GM12878 (cell line): ENCODE results near the gene CCM2. TPM values are rescaled to one million over a fixed set of nuclear protein-coding genes. Genes with fewer than 3 reads are reported as not detected.
A peak's percentile ranks its signal among the peaks of the same experiment; 100 is the strongest.

ENCODE experiments used
- ATAC-seq: fragments of 200-7000 bp; cut with Tn5 transposase; 3 replicates; pipeline ENCODE4 v1.9.1; 2020; ENCODE audit warnings: mild to moderate bottlenecking, moderate library complexity
- BruUV-seq: library from RNA; stranded (reverse); fragments of 400-500 nt; replicated peaks from 2 replicates; lab custom pipeline; 2021; lab: Mats Ljungman, UMichigan
- CTCF ChIA-PET: fragments of 300-600 bp; sonication (Branson Sonifier 250); formaldehyde crosslinking; extraction: SDS; loops from one replicate; lab custom pipeline; 2021; ENCODE audit warnings: inconsistent platforms; lab: Yijun Ruan, JAX
- POLR2A ChIA-PET: fragments of 350-600 bp; formaldehyde crosslinking; extraction: SDS; loops from one replicate; lab custom pipeline; 2021; ENCODE audit warnings: inconsistent platforms; lab: Charles Lee
- RAD21 ChIA-PET: fragments of 300-600 bp; sonication (Branson Sonifier 250); formaldehyde crosslinking; loops from one replicate; lab custom pipeline; 2023; ENCODE audit warnings: antibody characterized with exemption; ENCODE audit not compliant: unreplicated experiment; lab: Charles Lee
- SMC1A ChIA-PET: fragments of 300-600 bp; sonication (Branson Sonifier 250); formaldehyde crosslinking; loops from one replicate; lab custom pipeline; 2023; ENCODE audit not compliant: unreplicated experiment, uncharacterized antibody; lab: Charles Lee
- DNase-seq: peaks from one replicate; pipeline ENCODE4 v3.0.0-alpha.2; 2011; ENCODE audit warnings: low read depth, low spot score
- FAIRE-seq: peaks from 3 replicates; lab custom pipeline; 2011; peaks lifted over from hg19 to GRCh38; lab: Jason Lieb, UNC
- H2AFZ ChIP-seq: 2 replicates; pipeline ENCODE4 v1.6.0; 2011; ENCODE audit warnings: low read depth, low read length, control low read depth; ENCODE audit not compliant: control insufficient read depth
- H3K27ac ChIP-seq: 2 replicates; pipeline ENCODE4 v1.5.1; 2011; ENCODE audit warnings: control low read depth; ENCODE audit not compliant: control insufficient read depth, insufficient read depth
- H3K27me3 ChIP-seq, 2 experiments: replicated peaks in 1 of 2; 2 replicates each; pipeline versions ENCODE4 v1.6.0 to v1.6.1; 2011; ENCODE audit warnings: low read length in 1 of 2; ENCODE audit not compliant: control insufficient read depth in 2 of 2, insufficient read depth in 2 of 2
- H3K36me3 ChIP-seq, 2 experiments: 2 replicates each; pipeline ENCODE4 v1.5.1; 2011; ENCODE audit warnings: low read length in 1 of 2; ENCODE audit not compliant: control insufficient read depth in 2 of 2, insufficient read depth in 2 of 2
- H3K4me1 ChIP-seq: 2 replicates; pipeline ENCODE4 v1.6.1; 2011; ENCODE audit warnings: mild to moderate bottlenecking, low read length, moderate library complexity, mixed read lengths; ENCODE audit not compliant: control insufficient read depth, insufficient read depth
- H3K4me2 ChIP-seq: 2 replicates; pipeline ENCODE4 v1.6.0; 2011; ENCODE audit warnings: control low read depth; ENCODE audit not compliant: control insufficient read depth, insufficient read depth
- H3K4me3 ChIP-seq: fragments of 200-600 bp; sonication (generic); 2 replicates; pipeline ENCODE4 v1.5.1; 2016
- H3K79me2 ChIP-seq: 2 replicates; pipeline ENCODE4 v1.6.0; 2011; ENCODE audit warnings: low read length; ENCODE audit not compliant: control insufficient read depth, insufficient read depth
- H3K9ac ChIP-seq: 2 replicates; pipeline ENCODE4 v1.8.0; 2011; ENCODE audit warnings: low read length, control low read depth, mixed read lengths; ENCODE audit not compliant: control insufficient read depth, insufficient read depth
- H3K9me3 ChIP-seq: replicated peaks from 3 replicates; pipeline ENCODE4 v1.5.1; 2011; ENCODE audit warnings: mild to moderate bottlenecking, low read length; ENCODE audit not compliant: control insufficient read depth, insufficient read depth
- H4K20me1 ChIP-seq: 2 replicates; pipeline ENCODE4 v1.6.0; 2011; ENCODE audit not compliant: control insufficient read depth, insufficient read depth
- ATF7 ChIP-seq: fragments of 450-650 bp; IDR thresholded peaks from 2 replicates; pipeline ENCODE4 v1.6.1; 2016; ENCODE audit warnings: low read depth, mild to moderate bottlenecking
- BCL3 ChIP-seq: IDR thresholded peaks from 2 replicates; pipeline ENCODE4 v1.6.1; 2011; ENCODE audit warnings: borderline replicate concordance, low read depth, mild to moderate bottlenecking, moderate library complexity, low read length; ENCODE audit not compliant: insufficient read depth, poor library complexity, severe bottlenecking
- BCLAF1 ChIP-seq: fragments of 450-650 bp; IDR thresholded peaks from 2 replicates; pipeline ENCODE4 v1.6.1; 2017; ENCODE audit warnings: antibody characterized with exemption, mild to moderate bottlenecking, moderate library complexity
- DPF2 ChIP-seq: fragments of 450-650 bp; IDR thresholded peaks from 2 replicates; pipeline ENCODE4 v1.6.1; 2017; ENCODE audit warnings: mild to moderate bottlenecking
- KLF5 ChIP-seq: fragments of 450-650 bp; IDR thresholded peaks from 2 replicates; pipeline ENCODE4 v1.6.1; 2014; ENCODE audit warnings: mild to moderate bottlenecking; ENCODE audit not compliant: partially characterized antibody
- NFIC ChIP-seq: IDR thresholded peaks from 2 replicates; pipeline ENCODE4 v1.6.1; 2012; ENCODE audit warnings: low read depth, mild to moderate bottlenecking, inconsistent platforms, low read length, moderate library complexity
- POLR2A ChIP-seq: IDR thresholded peaks from 2 replicates; pipeline ENCODE4 v1.6.1; 2011; ENCODE audit warnings: low read depth, mild to moderate bottlenecking, low read length
- RB1 ChIP-seq: fragments of 450-650 bp; formaldehyde crosslinking; IDR thresholded peaks from 2 replicates; pipeline ENCODE4 v1.6.1; 2017; ENCODE audit warnings: mild to moderate bottlenecking, borderline replicate concordance
- RUNX3 ChIP-seq: IDR thresholded peaks from 2 replicates; pipeline ENCODE4 v1.6.1; 2012; ENCODE audit warnings: low read length, inconsistent platforms
- SREBF2 ChIP-seq: IDR thresholded peaks from 2 replicates; pipeline ENCODE4 v1.6.1; 2012; ENCODE audit warnings: mild to moderate bottlenecking, low read length
- ZBED1 ChIP-seq: IDR thresholded peaks from 2 replicates; pipeline ENCODE4 v1.6.1; 2016; ENCODE audit warnings: borderline replicate concordance
- WGBS: methylation state at CpG from one replicate; pipeline ENCODE4 v1.1.6; 2016; ENCODE audit warnings: low lambda C conversion rate; ENCODE audit not compliant: insufficient replicate concordance, insufficient coverage; ENCODE audit errors: missing lambda C conversion rate; 5-methylcytosine and 5-hydroxymethylcytosine counted together
- in situ Hi-C: fragments of 300-500 bp; cut with MboI; formaldehyde crosslinking; loops from 9 replicates; pipeline ENCODE4 v1.14.3; 2018; ENCODE audit warnings: mixed read lengths
- intact Hi-C: fragments of 100-400 bp; cut with micrococcal nuclease; formaldehyde crosslinking; loops from one replicate; pipeline ENCODE4 v1.14.2; 2022; ENCODE audit not compliant: unreplicated experiment
- polyA plus RNA-seq, 11 experiments: library from polyadenylated mRNA; depleted of rRNA in 4 of 11; unstranded in 6 of 11; stranded (reverse) in 5 of 11; fragments of >200 nt; fragmentation: Nextera tagmentation in 4 of 11; fragmentation: Illumina TruSeq in 1 of 11; extraction: Ambion mirVana in 4 of 11; extraction: Trizol in 1 of 11; gene quantifications; 1 replicate in 1 of 11; 2 replicates in 10 of 11; pipeline versions ENCODE4 v1.2.1 to v1.2.3, GENCODE V29; 2011 to 2016; ENCODE audit warnings: inconsistent platforms in 2 of 11, missing spikeins in 2 of 11, low read depth in 1 of 11
- total RNA-seq, 4 experiments: library from RNA; depleted of rRNA in 3 of 4; stranded (reverse); fragments of >200 nt in 3 of 4; fragmentation: Illumina TruSeq in 1 of 4; extraction: Trizol in 1 of 4; gene quantifications; 2 replicates each; pipeline versions ENCODE4 v1.2.1 to v1.2.3, GENCODE V29; 2013 to 2021
- TF ChIP-seq, protein P1 (sequence below): fragments of 450-650 bp; IDR thresholded peaks from 2 replicates; pipeline ENCODE4 v1.6.1; 2018; ENCODE audit warnings: borderline replicate concordance, mild to moderate bottlenecking; ENCODE audit not compliant: partially characterized antibody
- TF ChIP-seq, protein P2 (sequence below): IDR thresholded peaks from 2 replicates; pipeline ENCODE4 v1.6.1; 2011; ENCODE audit warnings: low read depth, low read length, improper control_type of control experiment, borderline replicate concordance
- TF ChIP-seq, protein P3 (sequence below): fragments of 450-650 bp; IDR thresholded peaks from 2 replicates; pipeline ENCODE4 v1.6.1; 2017; ENCODE audit warnings: low read depth, mild to moderate bottlenecking, moderate library complexity
- TF ChIP-seq, protein P4 (sequence below): fragments of 450-650 bp; IDR thresholded peaks from 2 replicates; pipeline ENCODE4 v1.6.1; 2016; ENCODE audit warnings: mild to moderate bottlenecking

Gene CCM2
- total and polyA plus RNA-seq, 10 of the 15 experiments (the other 5 are each of a cell fraction or from before 2014, with no cell fraction given), result 1.00 to 82.3 (median 48.7) TPM

GRCh38 chr7:45107356-45107755 is 107.4 kb downstream of the CCM2 start:
- peaks cover 6% of the 10 kb centered on the region for H4K20me1 ChIP-seq
- ATAC-seq, result no peak
- H2AFZ ChIP-seq, result no peak overlapping the region
- peaks cover 51% of the 10 kb centered on the region for H3K79me2 ChIP-seq
- in situ Hi-C loops (no loop called here), intact Hi-C loops (no loop called here)
- WGBS, result 80% methylated on average over 3 of the region's 3 CpGs
- SMC1A ChIA-PET, result interaction anchor here (1.1 kb wide), 1 partner anchor 105 kb away, joined by 3 read pairs; no protein-coding TSS in a partner anchor
- no peaks in the 10 kb centered on the region for H3K9me3 ChIP-seq
- RAD21 ChIA-PET, result no interaction called here
- no peaks in the 10 kb centered on the region for H3K27me3 ChIP-seq
- FAIRE-seq, result no peak
- H3K4me3 ChIP-seq, result peak overlapping the region; percentile 45; the same call in 1 of the 2 replicates
- no peak for DNase-seq
- H3K4me2 ChIP-seq, result peak overlapping the region; percentile 53; the same call in 1 of the 2 replicates
- H3K4me1 ChIP-seq, result peaks cover 7% of the 10 kb centered on the region
- no peak overlapping the region for H3K9ac ChIP-seq
- H3K27ac ChIP-seq, result no peak overlapping the region
- H3K36me3 ChIP-seq, result peaks cover 39 to 47% of the 10 kb centered on the region in 2 experiments
- CTCF ChIA-PET, result no interaction called here
- POLR2A ChIA-PET, result no interaction called here
- BruUV-seq, result no TSS peak
- TF ChIP-seq ATF7, result no peak
- TF ChIP-seq, protein P1, sequence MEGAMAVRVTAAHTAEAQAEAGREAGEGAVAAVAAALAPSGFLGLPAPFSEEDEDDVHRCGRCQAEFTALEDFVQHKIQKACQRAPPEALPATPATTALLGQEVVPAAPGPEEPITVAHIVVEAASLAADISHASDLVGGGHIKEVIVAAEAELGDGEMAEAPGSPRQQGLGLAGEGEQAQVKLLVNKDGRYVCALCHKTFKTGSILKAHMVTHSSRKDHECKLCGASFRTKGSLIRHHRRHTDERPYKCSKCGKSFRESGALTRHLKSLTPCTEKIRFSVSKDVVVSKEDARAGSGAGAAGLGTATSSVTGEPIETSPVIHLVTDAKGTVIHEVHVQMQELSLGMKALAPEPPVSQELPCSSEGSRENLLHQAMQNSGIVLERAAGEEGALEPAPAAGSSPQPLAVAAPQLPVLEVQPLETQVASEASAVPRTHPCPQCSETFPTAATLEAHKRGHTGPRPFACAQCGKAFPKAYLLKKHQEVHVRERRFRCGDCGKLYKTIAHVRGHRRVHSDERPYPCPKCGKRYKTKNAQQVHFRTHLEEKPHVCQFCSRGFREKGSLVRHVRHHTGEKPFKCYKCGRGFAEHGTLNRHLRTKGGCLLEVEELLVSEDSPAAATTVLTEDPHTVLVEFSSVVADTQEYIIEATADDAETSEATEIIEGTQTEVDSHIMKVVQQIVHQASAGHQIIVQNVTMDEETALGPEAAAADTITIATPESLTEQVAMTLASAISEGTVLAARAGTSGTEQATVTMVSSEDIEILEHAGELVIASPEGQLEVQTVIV, result no peak
- TF ChIP-seq ZBED1, result no peak
- no peak for TF ChIP-seq BCL3
- TF ChIP-seq, protein P2, sequence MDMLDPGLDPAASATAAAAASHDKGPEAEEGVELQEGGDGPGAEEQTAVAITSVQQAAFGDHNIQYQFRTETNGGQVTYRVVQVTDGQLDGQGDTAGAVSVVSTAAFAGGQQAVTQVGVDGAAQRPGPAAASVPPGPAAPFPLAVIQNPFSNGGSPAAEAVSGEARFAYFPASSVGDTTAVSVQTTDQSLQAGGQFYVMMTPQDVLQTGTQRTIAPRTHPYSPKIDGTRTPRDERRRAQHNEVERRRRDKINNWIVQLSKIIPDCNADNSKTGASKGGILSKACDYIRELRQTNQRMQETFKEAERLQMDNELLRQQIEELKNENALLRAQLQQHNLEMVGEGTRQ, result no peak
- no peak for TF ChIP-seq RUNX3
- TF ChIP-seq, protein P3, sequence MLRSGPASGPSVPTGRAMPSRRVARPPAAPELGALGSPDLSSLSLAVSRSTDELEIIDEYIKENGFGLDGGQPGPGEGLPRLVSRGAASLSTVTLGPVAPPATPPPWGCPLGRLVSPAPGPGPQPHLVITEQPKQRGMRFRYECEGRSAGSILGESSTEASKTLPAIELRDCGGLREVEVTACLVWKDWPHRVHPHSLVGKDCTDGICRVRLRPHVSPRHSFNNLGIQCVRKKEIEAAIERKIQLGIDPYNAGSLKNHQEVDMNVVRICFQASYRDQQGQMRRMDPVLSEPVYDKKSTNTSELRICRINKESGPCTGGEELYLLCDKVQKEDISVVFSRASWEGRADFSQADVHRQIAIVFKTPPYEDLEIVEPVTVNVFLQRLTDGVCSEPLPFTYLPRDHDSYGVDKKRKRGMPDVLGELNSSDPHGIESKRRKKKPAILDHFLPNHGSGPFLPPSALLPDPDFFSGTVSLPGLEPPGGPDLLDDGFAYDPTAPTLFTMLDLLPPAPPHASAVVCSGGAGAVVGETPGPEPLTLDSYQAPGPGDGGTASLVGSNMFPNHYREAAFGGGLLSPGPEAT, result no peak
- no peak for TF ChIP-seq BCLAF1
- no peak for TF ChIP-seq KLF5
- TF ChIP-seq NFIC, result no peak
- no peak for TF ChIP-seq SREBF2
- TF ChIP-seq RB1, result no peak
- no peak for TF ChIP-seq DPF2
- no peak for TF ChIP-seq POLR2A
- TF ChIP-seq, protein P4, sequence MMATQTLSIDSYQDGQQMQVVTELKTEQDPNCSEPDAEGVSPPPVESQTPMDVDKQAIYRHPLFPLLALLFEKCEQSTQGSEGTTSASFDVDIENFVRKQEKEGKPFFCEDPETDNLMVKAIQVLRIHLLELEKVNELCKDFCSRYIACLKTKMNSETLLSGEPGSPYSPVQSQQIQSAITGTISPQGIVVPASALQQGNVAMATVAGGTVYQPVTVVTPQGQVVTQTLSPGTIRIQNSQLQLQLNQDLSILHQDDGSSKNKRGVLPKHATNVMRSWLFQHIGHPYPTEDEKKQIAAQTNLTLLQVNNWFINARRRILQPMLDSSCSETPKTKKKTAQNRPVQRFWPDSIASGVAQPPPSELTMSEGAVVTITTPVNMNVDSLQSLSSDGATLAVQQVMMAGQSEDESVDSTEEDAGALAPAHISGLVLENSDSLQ, result no peak
